Measurements from ENCODE around the gene MRPL20.

The MRPL20 gene

DNA sequence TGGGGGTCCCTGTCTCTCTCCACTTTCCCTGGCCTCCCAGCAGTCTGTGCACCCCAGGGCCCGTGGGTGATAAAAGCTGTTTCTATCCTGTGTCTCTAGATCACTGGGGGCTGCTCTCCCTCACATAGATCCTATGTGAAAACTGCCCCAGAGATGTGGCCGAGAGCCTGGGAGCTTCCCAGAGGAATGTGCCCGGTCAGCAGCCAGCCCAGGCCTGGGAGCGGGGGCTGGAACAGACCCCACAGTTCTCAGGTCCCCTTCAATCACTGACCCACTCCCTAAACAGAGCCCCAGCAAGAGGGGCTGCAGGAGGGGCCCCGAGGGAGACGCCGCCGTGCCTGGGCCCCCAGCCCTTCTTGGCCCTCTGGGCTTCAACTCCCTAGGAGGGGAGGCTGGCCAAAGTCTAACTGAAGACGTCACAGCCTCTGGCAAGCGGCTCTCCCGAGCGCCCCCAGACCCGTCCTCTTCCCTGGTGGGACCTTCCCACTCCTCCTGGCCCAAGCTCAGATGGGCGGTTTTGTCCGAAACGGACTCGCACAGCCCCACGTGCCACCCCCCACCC, 49.1 kb downstream of the MRPL20 start:
- no peak overlapping the region for H2AFZ ChIP-seq (ENCODE audit: low read depth)
- H3K4me2 ChIP-seq, result no peak overlapping the region
- peaks cover 8% of the 10 kb centered on the region; the same call in 1 of the 2 replicates for H3K27me3 ChIP-seq (ENCODE audit: insufficient read depth, low read depth)
- H4K20me1 ChIP-seq (ENCODE audit: insufficient read depth), result no peaks in the 10 kb centered on the region
- no peak overlapping the region for H3K9ac ChIP-seq
- H3K4me3 ChIP-seq (IDR thresholded peaks at IDR 0.05; ENCODE audit: insufficient read depth, low read depth, low read length), result no peak overlapping the region
- no peak for TF ChIP-seq CTCF (conservative IDR thresholded peaks at IDR 0.05; ENCODE audit: low read depth, low read length)
- H3K4me1 ChIP-seq (ENCODE audit: low read depth, poor library complexity, severe bottlenecking), result peaks cover 14% of the 10 kb centered on the region
- no peak overlapping the region for H3K27ac ChIP-seq
- H3K79me2 ChIP-seq (ENCODE audit: insufficient read depth, low read depth), result no peaks in the 10 kb centered on the region
- no peaks in the 10 kb centered on the region for H3K36me3 ChIP-seq (ENCODE audit: insufficient read depth)

- no peak for TF ChIP-seq CTCF (conservative IDR thresholded peaks at IDR 0.05; ENCODE audit: low read depth, low read length)
- Histone ChIP-seq H3K27ac (no peak overlapping the region), H3K27me3 (ENCODE audit: insufficient read depth, low read depth) (peaks cover 3% of the 10 kb centered on the region; the same call in 1 of the 2 replicates), H3K4me3 (IDR thresholded peaks at IDR 0.05; ENCODE audit: insufficient read depth, low read depth, low read length) (no peak overlapping the region), H3K4me2 (no peak overlapping the region), H3K4me1 (ENCODE audit: low read depth, poor library complexity, severe bottlenecking) (peaks cover 14% of the 10 kb centered on the region), H4K20me1 (ENCODE audit: insufficient read depth) (no peaks in the 10 kb centered on the region), H3K36me3 (ENCODE audit: insufficient read depth) (no peaks in the 10 kb centered on the region), H3K79me2 (ENCODE audit: insufficient read depth, low read depth) (no peaks in the 10 kb centered on the region), H3K9ac (no peak overlapping the region), H2AFZ (ENCODE audit: low read depth) (no peak overlapping the region)
Measured at GRCh38 chr1:1356796-1357401, 50.2 kb downstream of the MRPL20 start.

- H3K79me2 ChIP-seq (ENCODE audit: insufficient read depth, low read depth), result no peaks in the 10 kb centered on the region
- H3K27me3 ChIP-seq (ENCODE audit: insufficient read depth, low read depth), result no peaks in the 10 kb centered on the region; the same call in 1 of the 2 replicates
- no peak overlapping the region for H3K4me3 ChIP-seq (IDR thresholded peaks at IDR 0.05; ENCODE audit: insufficient read depth, low read depth, low read length)
- no peak overlapping the region for H3K4me2 ChIP-seq
- no peak overlapping the region for H2AFZ ChIP-seq (ENCODE audit: low read depth)
- H4K20me1 ChIP-seq (ENCODE audit: insufficient read depth), result no peaks in the 10 kb centered on the region
- H3K36me3 ChIP-seq (ENCODE audit: insufficient read depth), result no peaks in the 10 kb centered on the region
- H3K4me1 ChIP-seq (ENCODE audit: low read depth, poor library complexity, severe bottlenecking), result peaks cover 18% of the 10 kb centered on the region
- no peak overlapping the region for H3K27ac ChIP-seq
- no peak overlapping the region for H3K9ac ChIP-seq
- no peak for TF ChIP-seq CTCF (conservative IDR thresholded peaks at IDR 0.05; ENCODE audit: low read depth, low read length)
Measured at GRCh38 chr1:1356166-1356795, 50.8 kb downstream of the MRPL20 start.

GRCh38 chr1:1355416-1355815, 51.7 kb downstream of the MRPL20 start:
- no peak overlapping the region for H3K4me3 ChIP-seq (IDR thresholded peaks at IDR 0.05; ENCODE audit: insufficient read depth, low read depth, low read length)
- no peak overlapping the region for H3K27ac ChIP-seq
- peaks cover 18% of the 10 kb centered on the region for H3K4me1 ChIP-seq (ENCODE audit: low read depth, poor library complexity, severe bottlenecking)
- H3K27me3 ChIP-seq (ENCODE audit: insufficient read depth, low read depth), result no peaks in the 10 kb centered on the region; the same call in 1 of the 2 replicates
- H2AFZ ChIP-seq (ENCODE audit: low read depth), result no peak overlapping the region
- no peaks in the 10 kb centered on the region for H4K20me1 ChIP-seq (ENCODE audit: insufficient read depth)
- H3K79me2 ChIP-seq (ENCODE audit: insufficient read depth, low read depth), result no peaks in the 10 kb centered on the region
- H3K9ac ChIP-seq, result no peak overlapping the region
- H3K36me3 ChIP-seq (ENCODE audit: insufficient read depth), result no peaks in the 10 kb centered on the region
- no peak overlapping the region for H3K4me2 ChIP-seq
- no peak for TF ChIP-seq CTCF (conservative IDR thresholded peaks at IDR 0.05; ENCODE audit: low read depth, low read length)
